GM12872 (cell line): ENCODE results near the gene HDAC8.

Source experiments
- CTCF ChIP-seq: IDR thresholded peaks from 3 replicates; pipeline ENCODE4 v1.5.1; 2011; ENCODE audit warnings: low read depth, mild to moderate bottlenecking, low read length, moderate library complexity; ENCODE audit not compliant: insufficient read depth

Gene HDAC8

GRCh38 chrX:72572248-72573157 lies at the start of gene HDAC8:
HDAC8 (minus strand) TSS chrX:72572843; CDS start chrX:72572761, 82 bp downstream.
- TF ChIP-seq CTCF = no peak

GRCh38 chrX:72621625-72622485 lies 49.2 kb upstream of the HDAC8 start:
- no peak for TF ChIP-seq CTCF

GRCh38 chrX:72621163-72621562 lies 48.5 kb upstream of the HDAC8 start:
- TF ChIP-seq CTCF = no peak

GRCh38 chrX:72620550-72621145 lies 48.0 kb upstream of the HDAC8 start:
- TF ChIP-seq CTCF = no peak

- TF ChIP-seq CTCF = no peak
These were observed 36.7 kb upstream of the HDAC8 start for GRCh38 chrX:72609313-72609712.

GRCh38 chrX:72604705-72605104 lies 32.1 kb upstream of the HDAC8 start:
- TF ChIP-seq CTCF = no peak

- no peak for TF ChIP-seq CTCF
These were observed 31.5 kb upstream of the HDAC8 start for GRCh38 chrX:72604112-72604511.
